ENCODE measurements around the gene ANKRD63. TPM values are rescaled to one million over a fixed set of nuclear protein-coding genes. Genes with fewer than 3 reads are reported as not detected.

ANKRD63 gene
- polyA plus RNA-seq, 1 of the 3 experiments (the other 2 are of a cell fraction): not detected

DNA sequence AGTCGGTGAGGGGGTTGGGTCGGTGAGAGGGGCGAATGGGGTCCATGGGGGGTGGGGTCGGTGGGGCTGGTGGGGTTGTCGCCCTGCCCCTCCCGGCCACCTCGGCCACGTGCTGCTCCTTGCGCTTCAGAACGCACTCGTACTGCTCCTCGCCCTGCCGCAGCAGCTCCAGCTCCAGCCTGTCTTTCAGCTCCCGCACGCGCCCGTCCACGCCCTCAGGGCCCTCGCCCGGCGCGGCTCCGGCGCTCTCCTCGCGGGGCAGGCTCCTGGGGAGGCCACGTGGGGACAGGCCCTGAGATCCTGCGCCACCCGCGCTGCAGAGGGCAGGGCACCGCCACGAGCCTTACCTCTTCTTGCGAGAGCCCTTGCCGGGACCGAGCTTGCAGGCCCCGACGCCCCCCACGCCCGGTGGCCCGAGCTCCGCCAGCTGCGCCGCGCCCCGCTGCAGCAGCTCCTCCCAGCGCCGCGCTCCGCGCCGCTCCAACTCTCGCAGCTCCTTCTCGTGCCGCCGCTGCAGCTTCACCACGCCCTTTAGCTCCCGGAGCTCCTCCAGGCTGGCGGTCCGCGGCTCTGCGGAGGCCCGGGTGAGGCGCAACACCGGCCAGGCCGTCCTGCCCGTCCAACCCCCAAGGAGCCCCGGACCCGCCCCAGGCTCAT, 8.2 kb upstream of the ANKRD63 start:
- Histone ChIP-seq H3K4me2 (peak overlapping the region; percentile 62; the same call in 1 of the 2 replicates), H2AFZ (ENCODE audit: low read depth) (no peak overlapping the region), H4K20me1 (ENCODE audit: insufficient read depth) (no peaks in the 10 kb centered on the region), H3K4me3 (ENCODE audit: low read depth in 2 of 2, low read length in 1 of 2) (peak overlapping the region in 1 of 2 experiments; percentile 28; a peak in 1 of 4 replicates), H3K9ac (no peak overlapping the region), H3F3A (replicated peaks; ENCODE audit: insufficient read depth) (no peaks in the 10 kb centered on the region), H3K27ac (ENCODE audit: low read depth in 2 of 2, low read length in 1 of 2) (no peak overlapping the region), H3K36me3 (replicated peaks in 1 of 2; ENCODE audit: control insufficient read depth in 1 of 2, insufficient read depth in 2 of 2, low read length in 1 of 2) (no peaks in the 10 kb centered on the region), H3K27me3 (ENCODE audit: insufficient read depth) (peaks cover 5% of the 10 kb centered on the region; the same call in 1 of the 2 replicates), H3K9me3 (no peaks in the 10 kb centered on the region), H3K9me2 (no peaks in the 10 kb centered on the region), H3K79me2 (ENCODE audit: insufficient read depth) (no peaks in the 10 kb centered on the region), H3K4me1 (ENCODE audit: control insufficient read depth in 1 of 2, insufficient read depth in 2 of 2, low read depth in 1 of 2, low read length in 1 of 2) (peaks cover 0 to 20% of the 10 kb centered on the region in 2 experiments; a peak in 2 of 4 replicates)
- peak; percentile 81 for DNase-seq
- 39% methylated on average over 16 of the region's 68 CpGs for WGBS (ENCODE audit: low lambda C conversion rate)
- ChIA-PET POLR2A (interaction anchor here (0.6 to 1.1 kb wide), 3 partner anchors 11 to 118 kb away, joined by 3 to 6 read pairs (median 3); partner anchors contain the start of gene CCDC9B), CTCF (interaction anchor here (0.9 to 66.3 kb wide), 9 partner anchors 8 to 245 kb away, joined by 3 to 2194 read pairs (median 8); partner anchors contain the start of genes ANKRD63, CCDC9B, DISP2 and INAFM2)
- TF ChIP-seq, protein P1, sequence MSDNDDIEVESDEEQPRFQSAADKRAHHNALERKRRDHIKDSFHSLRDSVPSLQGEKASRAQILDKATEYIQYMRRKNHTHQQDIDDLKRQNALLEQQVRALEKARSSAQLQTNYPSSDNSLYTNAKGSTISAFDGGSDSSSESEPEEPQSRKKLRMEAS (IDR thresholded peaks at IDR 0.05; ENCODE audit: low read depth): peak; percentile 47
- TF ChIP-seq TEAD4 (IDR thresholded peaks at IDR 0.05; ENCODE audit: borderline replicate concordance, insufficient read depth) (no peak), MXI1 (IDR thresholded peaks at IDR 0.05; ENCODE audit: low read depth, low read length) (no peak), FOXJ3 (CRISPR knock-in tag; IDR thresholded peaks at IDR 0.05) (no peak), NRF1 (IDR thresholded peaks at IDR 0.05; ENCODE audit: low read depth, low read length) (no peak), SIN3A (IDR thresholded peaks at IDR 0.05; ENCODE audit: borderline replicate concordance, low read depth, low read length) (no peak), EP300 (IDR thresholded peaks at IDR 0.05; ENCODE audit: borderline replicate concordance in 1 of 2, low read depth in 1 of 2, low read length in 1 of 2) (no peak), TAF1 (IDR thresholded peaks at IDR 0.05; ENCODE audit: borderline replicate concordance, low read depth, low read length) (no peak), CHD2 (IDR thresholded peaks at IDR 0.05; ENCODE audit: low read length, partially characterized antibody) (peak; percentile 29)
- TF ChIP-seq, protein P2, sequence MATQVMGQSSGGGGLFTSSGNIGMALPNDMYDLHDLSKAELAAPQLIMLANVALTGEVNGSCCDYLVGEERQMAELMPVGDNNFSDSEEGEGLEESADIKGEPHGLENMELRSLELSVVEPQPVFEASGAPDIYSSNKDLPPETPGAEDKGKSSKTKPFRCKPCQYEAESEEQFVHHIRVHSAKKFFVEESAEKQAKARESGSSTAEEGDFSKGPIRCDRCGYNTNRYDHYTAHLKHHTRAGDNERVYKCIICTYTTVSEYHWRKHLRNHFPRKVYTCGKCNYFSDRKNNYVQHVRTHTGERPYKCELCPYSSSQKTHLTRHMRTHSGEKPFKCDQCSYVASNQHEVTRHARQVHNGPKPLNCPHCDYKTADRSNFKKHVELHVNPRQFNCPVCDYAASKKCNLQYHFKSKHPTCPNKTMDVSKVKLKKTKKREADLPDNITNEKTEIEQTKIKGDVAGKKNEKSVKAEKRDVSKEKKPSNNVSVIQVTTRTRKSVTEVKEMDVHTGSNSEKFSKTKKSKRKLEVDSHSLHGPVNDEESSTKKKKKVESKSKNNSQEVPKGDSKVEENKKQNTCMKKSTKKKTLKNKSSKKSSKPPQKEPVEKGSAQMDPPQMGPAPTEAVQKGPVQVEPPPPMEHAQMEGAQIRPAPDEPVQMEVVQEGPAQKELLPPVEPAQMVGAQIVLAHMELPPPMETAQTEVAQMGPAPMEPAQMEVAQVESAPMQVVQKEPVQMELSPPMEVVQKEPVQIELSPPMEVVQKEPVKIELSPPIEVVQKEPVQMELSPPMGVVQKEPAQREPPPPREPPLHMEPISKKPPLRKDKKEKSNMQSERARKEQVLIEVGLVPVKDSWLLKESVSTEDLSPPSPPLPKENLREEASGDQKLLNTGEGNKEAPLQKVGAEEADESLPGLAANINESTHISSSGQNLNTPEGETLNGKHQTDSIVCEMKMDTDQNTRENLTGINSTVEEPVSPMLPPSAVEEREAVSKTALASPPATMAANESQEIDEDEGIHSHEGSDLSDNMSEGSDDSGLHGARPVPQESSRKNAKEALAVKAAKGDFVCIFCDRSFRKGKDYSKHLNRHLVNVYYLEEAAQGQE (IDR thresholded peaks at IDR 0.05; ENCODE audit: low read depth, low read length): no peak

DNA sequence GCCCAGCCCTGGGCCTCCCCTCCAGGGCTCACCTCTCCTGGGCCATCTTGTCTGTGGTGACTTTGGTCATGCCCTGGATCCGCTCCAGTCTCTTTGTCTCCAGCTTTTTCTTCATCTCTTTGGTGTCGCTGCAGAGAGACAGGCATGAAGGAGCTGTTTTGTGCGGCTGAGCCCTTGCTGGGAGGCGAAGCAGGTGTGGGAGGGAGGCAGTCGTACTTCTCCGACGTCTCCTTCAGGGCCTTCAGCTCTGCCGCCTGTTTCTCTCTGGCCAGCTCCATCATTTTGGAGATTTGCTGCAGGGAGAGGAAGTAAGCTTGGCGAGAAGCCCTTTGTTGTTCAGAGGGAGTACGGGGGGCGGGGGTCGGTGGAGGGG, 7.7 kb upstream of the ANKRD63 start:
- Histone ChIP-seq H4K20me1 (ENCODE audit: insufficient read depth) (no peaks in the 10 kb centered on the region), H3K9me2 (no peaks in the 10 kb centered on the region), H3K4me3 (ENCODE audit: low read depth in 2 of 2, low read length in 1 of 2) (no peak overlapping the region), H3F3A (replicated peaks; ENCODE audit: insufficient read depth) (no peaks in the 10 kb centered on the region), H3K27me3 (ENCODE audit: insufficient read depth) (peaks cover 5% of the 10 kb centered on the region; the same call in 1 of the 2 replicates), H3K4me2 (no peak overlapping the region), H3K9ac (no peak overlapping the region), H3K9me3 (no peaks in the 10 kb centered on the region), H3K4me1 (ENCODE audit: control insufficient read depth in 1 of 2, insufficient read depth in 2 of 2, low read depth in 1 of 2, low read length in 1 of 2) (peaks cover 4 to 20% of the 10 kb centered on the region in 2 experiments; a peak in 3 of 4 replicates), H2AFZ (ENCODE audit: low read depth) (no peak overlapping the region), H3K36me3 (replicated peaks in 1 of 2; ENCODE audit: control insufficient read depth in 1 of 2, insufficient read depth in 2 of 2, low read length in 1 of 2) (no peaks in the 10 kb centered on the region), H3K79me2 (ENCODE audit: insufficient read depth) (no peaks in the 10 kb centered on the region), H3K27ac (ENCODE audit: low read depth in 2 of 2, low read length in 1 of 2) (no peak overlapping the region)
- 95% methylated on average over 11 of the region's 12 CpGs for WGBS (ENCODE audit: low lambda C conversion rate)
- POLR2A ChIA-PET: interaction anchor here (1.1 kb wide), 1 partner anchor 11 kb away, joined by 6 read pairs; no protein-coding TSS in a partner anchor
- TF ChIP-seq, protein P3, sequence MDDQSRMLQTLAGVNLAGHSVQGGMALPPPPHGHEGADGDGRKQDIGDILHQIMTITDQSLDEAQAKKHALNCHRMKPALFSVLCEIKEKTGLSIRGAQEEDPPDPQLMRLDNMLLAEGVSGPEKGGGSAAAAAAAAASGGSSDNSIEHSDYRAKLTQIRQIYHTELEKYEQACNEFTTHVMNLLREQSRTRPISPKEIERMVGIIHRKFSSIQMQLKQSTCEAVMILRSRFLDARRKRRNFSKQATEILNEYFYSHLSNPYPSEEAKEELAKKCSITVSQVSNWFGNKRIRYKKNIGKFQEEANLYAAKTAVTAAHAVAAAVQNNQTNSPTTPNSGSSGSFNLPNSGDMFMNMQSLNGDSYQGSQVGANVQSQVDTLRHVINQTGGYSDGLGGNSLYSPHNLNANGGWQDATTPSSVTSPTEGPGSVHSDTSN (IDR thresholded peaks at IDR 0.05): no peak
- TF ChIP-seq RCOR1 (IDR thresholded peaks at IDR 0.05; ENCODE audit: low read length) (no peak), NRF1 (IDR thresholded peaks at IDR 0.05; ENCODE audit: low read depth, low read length) (no peak), POLR2AphosphoS5 (IDR thresholded peaks at IDR 0.05; ENCODE audit: low read depth, low read length) (no peak), CHD2 (IDR thresholded peaks at IDR 0.05; ENCODE audit: low read length, partially characterized antibody) (no peak), TCF12 (IDR thresholded peaks at IDR 0.05) (no peak), TAF1 (IDR thresholded peaks at IDR 0.05; ENCODE audit: borderline replicate concordance, low read depth, low read length) (no peak), FOXM1 (IDR thresholded peaks at IDR 0.05; ENCODE audit: low read depth) (no peak), EP300 (IDR thresholded peaks at IDR 0.05; ENCODE audit: borderline replicate concordance in 1 of 2, low read depth in 1 of 2, low read length in 1 of 2) (no peak), SMC3 (IDR thresholded peaks at IDR 0.05; ENCODE audit: low read depth, low read length) (no peak), RFX5 (IDR thresholded peaks at IDR 0.05; ENCODE audit: low read length) (no peak)
- TF ChIP-seq, protein P1 (IDR thresholded peaks at IDR 0.05; ENCODE audit: low read depth): no peak
- TF ChIP-seq, protein P4, sequence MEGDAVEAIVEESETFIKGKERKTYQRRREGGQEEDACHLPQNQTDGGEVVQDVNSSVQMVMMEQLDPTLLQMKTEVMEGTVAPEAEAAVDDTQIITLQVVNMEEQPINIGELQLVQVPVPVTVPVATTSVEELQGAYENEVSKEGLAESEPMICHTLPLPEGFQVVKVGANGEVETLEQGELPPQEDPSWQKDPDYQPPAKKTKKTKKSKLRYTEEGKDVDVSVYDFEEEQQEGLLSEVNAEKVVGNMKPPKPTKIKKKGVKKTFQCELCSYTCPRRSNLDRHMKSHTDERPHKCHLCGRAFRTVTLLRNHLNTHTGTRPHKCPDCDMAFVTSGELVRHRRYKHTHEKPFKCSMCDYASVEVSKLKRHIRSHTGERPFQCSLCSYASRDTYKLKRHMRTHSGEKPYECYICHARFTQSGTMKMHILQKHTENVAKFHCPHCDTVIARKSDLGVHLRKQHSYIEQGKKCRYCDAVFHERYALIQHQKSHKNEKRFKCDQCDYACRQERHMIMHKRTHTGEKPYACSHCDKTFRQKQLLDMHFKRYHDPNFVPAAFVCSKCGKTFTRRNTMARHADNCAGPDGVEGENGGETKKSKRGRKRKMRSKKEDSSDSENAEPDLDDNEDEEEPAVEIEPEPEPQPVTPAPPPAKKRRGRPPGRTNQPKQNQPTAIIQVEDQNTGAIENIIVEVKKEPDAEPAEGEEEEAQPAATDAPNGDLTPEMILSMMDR (IDR thresholded peaks at IDR 0.05): no peak
- CTCF ChIA-PET: interaction anchor here (0.9 to 66.3 kb wide), 9 partner anchors 7 to 245 kb away, joined by 3 to 2194 read pairs (median 8); partner anchors contain the start of genes ANKRD63, CCDC9B, DISP2 and INAFM2
- DNase-seq: no peak

Measured in SK-N-SH (cell line).